Measurements from ENCODE around the gene CBLL2. TPM values are rescaled to one million over a fixed set of nuclear protein-coding genes. Genes with fewer than 3 reads are reported as not detected.

The CBLL2 gene
- total RNA-seq, 1 donor from 2014 or later = not detected

DNA sequence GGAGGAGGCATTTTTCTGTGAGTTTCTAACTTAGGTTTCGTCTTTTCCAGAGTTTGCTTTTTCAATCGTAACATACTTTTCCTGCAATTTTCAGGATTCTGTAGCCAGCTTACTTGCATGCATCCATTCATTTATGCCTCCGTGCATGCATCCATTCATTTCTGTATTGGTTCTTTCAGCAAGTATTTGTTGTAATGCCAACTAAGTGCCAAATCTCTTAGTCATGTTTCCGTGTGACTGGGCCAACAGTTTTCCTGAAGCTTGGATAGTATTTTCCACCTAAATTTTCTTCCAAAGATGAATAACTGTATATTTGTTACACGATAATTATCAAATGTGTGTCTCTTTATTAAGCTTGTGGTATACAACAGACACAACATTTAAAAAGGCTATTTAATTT, 41.5 kb downstream of the CBLL2 start:
- Histone ChIP-seq H3K36me3 (no peaks in the 10 kb centered on the region), H3K27ac (no peak overlapping the region), H3K4me3 (no peak overlapping the region), H3K27me3 (ENCODE audit: low read depth) (no peaks in the 10 kb centered on the region), H3K4me1 (no peaks in the 10 kb centered on the region), H3K9me3 (no peaks in the 10 kb centered on the region)
- intact Hi-C loops (cut with DNase I) = no loop called here
- DNase-seq (no peak), ATAC-seq (no peak)
- TF ChIP-seq, protein P1, sequence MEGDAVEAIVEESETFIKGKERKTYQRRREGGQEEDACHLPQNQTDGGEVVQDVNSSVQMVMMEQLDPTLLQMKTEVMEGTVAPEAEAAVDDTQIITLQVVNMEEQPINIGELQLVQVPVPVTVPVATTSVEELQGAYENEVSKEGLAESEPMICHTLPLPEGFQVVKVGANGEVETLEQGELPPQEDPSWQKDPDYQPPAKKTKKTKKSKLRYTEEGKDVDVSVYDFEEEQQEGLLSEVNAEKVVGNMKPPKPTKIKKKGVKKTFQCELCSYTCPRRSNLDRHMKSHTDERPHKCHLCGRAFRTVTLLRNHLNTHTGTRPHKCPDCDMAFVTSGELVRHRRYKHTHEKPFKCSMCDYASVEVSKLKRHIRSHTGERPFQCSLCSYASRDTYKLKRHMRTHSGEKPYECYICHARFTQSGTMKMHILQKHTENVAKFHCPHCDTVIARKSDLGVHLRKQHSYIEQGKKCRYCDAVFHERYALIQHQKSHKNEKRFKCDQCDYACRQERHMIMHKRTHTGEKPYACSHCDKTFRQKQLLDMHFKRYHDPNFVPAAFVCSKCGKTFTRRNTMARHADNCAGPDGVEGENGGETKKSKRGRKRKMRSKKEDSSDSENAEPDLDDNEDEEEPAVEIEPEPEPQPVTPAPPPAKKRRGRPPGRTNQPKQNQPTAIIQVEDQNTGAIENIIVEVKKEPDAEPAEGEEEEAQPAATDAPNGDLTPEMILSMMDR (IDR thresholded peaks at IDR 0.05) = no peak

DNA sequence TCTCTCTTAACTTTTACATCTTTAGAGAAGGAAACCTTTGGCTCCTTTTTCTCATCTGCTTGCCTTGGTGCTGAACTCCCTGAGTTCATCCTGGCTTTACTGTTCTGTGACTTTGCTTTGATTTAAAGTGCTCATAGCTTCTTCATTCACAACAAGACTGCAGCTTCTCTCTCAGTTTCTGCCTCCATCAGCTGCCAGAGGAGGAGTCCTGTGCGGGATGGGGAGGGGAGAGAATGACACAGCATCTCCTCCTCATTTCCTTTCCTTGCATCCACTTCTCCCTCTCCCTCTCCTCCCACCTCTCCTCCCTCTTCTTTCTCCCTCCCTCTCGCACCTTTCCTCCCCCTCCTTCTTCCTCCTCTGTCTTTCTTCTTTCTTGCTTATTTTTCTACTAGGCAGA, 42.0 kb downstream of the CBLL2 start:
- H3K27me3 ChIP-seq (ENCODE audit: low read depth) = no peaks in the 10 kb centered on the region
- intact Hi-C loops (cut with DNase I) = no loop called here
- TF ChIP-seq, protein P1 (IDR thresholded peaks at IDR 0.05) = no peak
- H3K36me3 ChIP-seq = no peaks in the 10 kb centered on the region
- H3K9me3 ChIP-seq = no peaks in the 10 kb centered on the region
- no peak overlapping the region for H3K27ac ChIP-seq
- no peak for ATAC-seq
- H3K4me3 ChIP-seq = no peak overlapping the region
- DNase-seq = no peak
- no peaks in the 10 kb centered on the region for H3K4me1 ChIP-seq

DNA sequence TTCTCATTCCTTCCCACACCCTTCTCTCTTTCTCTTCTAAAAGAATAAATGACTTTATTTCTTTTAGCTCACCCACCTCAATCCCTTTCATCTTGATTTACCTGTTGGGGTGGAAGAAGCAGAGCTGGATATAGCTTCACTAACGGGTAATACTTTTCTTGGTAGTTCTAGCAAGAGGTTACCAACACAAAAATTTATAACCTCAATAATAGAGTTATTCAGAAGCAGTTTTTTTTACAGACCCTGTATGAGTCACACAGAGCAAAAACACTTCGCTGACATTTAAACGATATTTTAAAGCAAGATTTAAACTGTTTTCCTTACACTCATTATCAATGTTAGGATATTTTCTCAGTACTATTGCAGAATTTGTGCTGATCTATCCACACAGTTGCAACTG, 42.4 kb downstream of the CBLL2 start:
- Histone ChIP-seq H3K4me1 (no peaks in the 10 kb centered on the region), H3K4me3 (no peak overlapping the region), H3K27me3 (ENCODE audit: low read depth) (no peaks in the 10 kb centered on the region), H3K27ac (no peak overlapping the region), H3K36me3 (no peaks in the 10 kb centered on the region), H3K9me3 (no peaks in the 10 kb centered on the region)
- ATAC-seq (no peak), DNase-seq (no peak)
- intact Hi-C loops (cut with DNase I) = no loop called here
- TF ChIP-seq, protein P1 (IDR thresholded peaks at IDR 0.05) = no peak

DNA sequence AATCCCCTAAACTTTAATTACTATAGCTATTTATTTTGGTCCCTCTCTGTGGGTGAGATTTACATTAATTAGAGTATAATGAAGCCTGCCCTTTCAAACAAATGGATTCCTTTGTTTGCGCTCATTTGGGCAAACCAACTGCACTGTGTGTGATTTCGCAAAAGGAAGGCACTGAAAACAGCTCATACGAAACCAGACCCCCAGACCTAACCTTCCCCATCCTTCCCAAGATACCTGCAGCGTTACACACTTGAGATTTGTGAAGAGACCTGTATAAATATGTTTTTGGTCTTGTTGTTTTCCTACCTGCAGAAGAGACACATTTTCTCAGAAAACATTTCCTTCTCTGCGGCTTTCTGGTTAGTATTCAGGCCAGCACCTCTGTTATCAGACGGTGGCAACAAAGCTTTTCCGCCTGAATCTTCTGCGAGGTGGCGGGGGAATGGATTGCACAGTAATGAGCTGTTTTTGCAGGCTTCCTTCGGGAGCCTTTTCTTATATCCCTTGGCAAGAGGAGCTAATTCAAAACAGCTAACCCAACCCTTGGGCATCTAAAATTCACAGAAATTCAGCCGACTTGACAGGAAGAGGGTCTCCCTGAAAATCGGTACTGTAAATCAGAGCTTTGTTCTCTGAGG, 47.6 kb downstream of the CBLL2 start:
- intact Hi-C loops (cut with DNase I) = no loop called here
- DNase-seq (no peak), ATAC-seq (no peak)
- Histone ChIP-seq H3K27me3 (ENCODE audit: low read depth) (no peaks in the 10 kb centered on the region), H3K36me3 (no peaks in the 10 kb centered on the region), H3K27ac (no peak overlapping the region), H3K4me3 (no peak overlapping the region), H3K4me1 (no peaks in the 10 kb centered on the region), H3K9me3 (no peaks in the 10 kb centered on the region)
- TF ChIP-seq, protein P1 (IDR thresholded peaks at IDR 0.05) = no peak

DNA sequence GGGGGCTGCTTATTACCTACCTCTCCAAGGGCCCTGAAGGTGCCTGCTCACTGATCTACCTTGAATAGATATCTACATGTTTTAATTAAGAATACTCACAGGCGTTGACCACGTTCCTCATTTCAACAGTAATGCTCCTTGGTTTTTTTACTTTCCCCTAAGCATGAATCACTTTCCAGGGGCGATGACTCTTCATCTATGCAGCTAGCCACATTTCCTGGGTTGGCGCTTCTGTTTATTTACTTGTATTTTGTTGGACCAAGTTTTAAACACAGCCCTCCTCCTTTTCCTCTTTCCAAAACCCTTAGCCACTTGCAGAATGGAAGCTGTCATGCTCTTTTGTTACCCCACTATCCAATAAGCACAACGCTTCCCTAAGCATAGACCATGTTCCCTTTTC, 50.8 kb downstream of the CBLL2 start:
- intact Hi-C loops (cut with DNase I) = no loop called here
- ATAC-seq (no peak), DNase-seq (no peak)
- Histone ChIP-seq H3K36me3 (no peaks in the 10 kb centered on the region), H3K27me3 (ENCODE audit: low read depth) (no peaks in the 10 kb centered on the region), H3K4me3 (no peak overlapping the region), H3K9me3 (no peaks in the 10 kb centered on the region), H3K4me1 (no peaks in the 10 kb centered on the region), H3K27ac (no peak overlapping the region)
- TF ChIP-seq, protein P1 (IDR thresholded peaks at IDR 0.05) = no peak

Other genes starting within 250 kb of the CBLL2 start
- gene PHEX, start 240.6 kb upstream of the CBLL2 start, total RNA-seq = 2.7 TPM